Measurements from ENCODE around the gene SLC6A7.

- TF ChIP-seq POLR2AphosphoS5 (IDR thresholded peaks at IDR 0.05; ENCODE audit: low read depth, low read length) (no peak), POLR2A (IDR thresholded peaks at IDR 0.05; ENCODE audit: low read depth, low read length) (no peak), TAF1 (IDR thresholded peaks at IDR 0.05; ENCODE audit: borderline replicate concordance, low read depth, low read length) (no peak)
Measured at GRCh38 chr5:150166650-150167511, 23.0 kb upstream of the SLC6A7 start, which contains the start of gene CDX1.

Measured in GM12892 (cell line).